22Rv1 (cell line): Measurements from ENCODE around the gene SEL1L2.

ENCODE experiments used
- ZFX ChIP-seq: fragments of 450-650 bp; IDR thresholded peaks from 2 replicates; pipeline ENCODE4 v1.6.1; 2017; ENCODE audit warnings: antibody characterized with exemption, borderline replicate concordance
- TF ChIP-seq, protein P1 (sequence below): fragments of 450-650 bp; IDR thresholded peaks from 2 replicates; pipeline ENCODE4 v1.5.1; 2017; ENCODE audit warnings: mild to moderate bottlenecking

DNA sequence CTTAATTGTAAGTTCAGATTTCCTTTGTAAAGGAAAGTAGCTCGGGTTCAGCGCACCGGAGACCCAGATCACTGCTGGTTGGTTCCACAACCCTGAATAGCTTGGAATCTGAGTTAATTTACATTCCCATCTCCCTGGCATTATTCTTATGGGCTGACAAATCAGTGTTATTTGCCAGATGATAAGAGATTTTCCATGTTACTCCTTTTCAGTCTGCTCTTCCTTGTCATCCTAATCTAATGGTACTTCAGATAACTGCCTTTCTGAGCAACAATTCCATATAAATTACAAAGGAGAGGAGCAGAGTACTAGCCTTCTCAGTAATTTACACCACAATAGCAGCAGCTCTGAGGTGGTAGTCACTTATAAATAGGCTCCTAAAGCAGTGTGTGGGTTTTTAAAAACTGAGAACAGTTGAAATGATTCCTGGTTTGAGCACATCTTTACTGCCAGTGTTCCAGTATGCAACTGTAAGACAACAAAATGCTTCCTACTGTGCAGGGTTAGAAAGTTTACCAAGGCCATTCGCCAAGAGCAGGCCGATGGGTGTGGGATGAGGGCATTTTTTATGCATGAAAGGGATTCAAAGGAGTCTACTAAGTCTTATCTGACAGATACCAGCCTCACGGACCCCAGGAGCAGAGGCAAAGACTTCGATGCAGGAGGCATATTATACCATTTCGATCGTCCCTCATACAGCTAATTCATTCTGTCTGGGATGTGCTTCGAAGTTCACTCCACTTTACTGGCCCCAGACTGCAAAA lies 115.8 kb downstream of the SEL1L2 start:
- TF ChIP-seq, protein P1, sequence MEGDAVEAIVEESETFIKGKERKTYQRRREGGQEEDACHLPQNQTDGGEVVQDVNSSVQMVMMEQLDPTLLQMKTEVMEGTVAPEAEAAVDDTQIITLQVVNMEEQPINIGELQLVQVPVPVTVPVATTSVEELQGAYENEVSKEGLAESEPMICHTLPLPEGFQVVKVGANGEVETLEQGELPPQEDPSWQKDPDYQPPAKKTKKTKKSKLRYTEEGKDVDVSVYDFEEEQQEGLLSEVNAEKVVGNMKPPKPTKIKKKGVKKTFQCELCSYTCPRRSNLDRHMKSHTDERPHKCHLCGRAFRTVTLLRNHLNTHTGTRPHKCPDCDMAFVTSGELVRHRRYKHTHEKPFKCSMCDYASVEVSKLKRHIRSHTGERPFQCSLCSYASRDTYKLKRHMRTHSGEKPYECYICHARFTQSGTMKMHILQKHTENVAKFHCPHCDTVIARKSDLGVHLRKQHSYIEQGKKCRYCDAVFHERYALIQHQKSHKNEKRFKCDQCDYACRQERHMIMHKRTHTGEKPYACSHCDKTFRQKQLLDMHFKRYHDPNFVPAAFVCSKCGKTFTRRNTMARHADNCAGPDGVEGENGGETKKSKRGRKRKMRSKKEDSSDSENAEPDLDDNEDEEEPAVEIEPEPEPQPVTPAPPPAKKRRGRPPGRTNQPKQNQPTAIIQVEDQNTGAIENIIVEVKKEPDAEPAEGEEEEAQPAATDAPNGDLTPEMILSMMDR: no peak
- TF ChIP-seq ZFX: no peak
